ENCODE measurements around the gene FTCD. TPM values are rescaled to one million over a fixed set of nuclear protein-coding genes. Genes with fewer than 3 reads are reported as not detected.

Gene FTCD
- total and polyA plus RNA-seq, 10 donors, result 0.35 to 2.8 (median 0.81) TPM; not detected in 5

DNA sequence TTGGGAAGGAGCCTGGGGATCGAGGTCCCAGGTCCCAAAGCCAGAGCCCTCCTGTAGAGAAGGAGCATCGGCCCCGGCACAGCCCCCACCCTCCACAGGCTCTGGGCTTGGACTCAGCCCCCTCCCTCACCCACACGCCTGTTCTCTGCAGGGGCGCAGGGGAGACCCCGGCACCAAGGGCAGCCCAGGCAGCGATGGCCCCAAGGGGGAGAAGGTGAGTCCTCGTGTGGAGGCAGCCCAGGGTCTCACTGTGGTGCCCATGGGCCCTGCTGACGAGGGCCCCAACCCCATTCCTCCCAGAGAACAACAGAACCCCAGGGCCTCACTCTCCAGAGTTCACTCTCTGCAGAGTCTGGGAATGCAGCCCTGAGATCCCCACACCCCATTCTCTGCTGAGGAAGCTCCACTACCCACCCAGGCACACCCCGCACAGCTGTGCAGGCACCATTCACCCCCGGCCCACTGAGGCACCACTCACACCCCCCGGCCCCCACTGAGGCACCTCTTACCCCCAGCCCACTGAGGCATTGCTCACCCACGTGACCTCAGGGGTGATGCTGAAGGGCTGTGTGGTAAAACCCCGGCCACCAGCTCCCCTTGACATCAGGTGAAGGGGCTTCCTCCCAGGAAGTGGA is 35.6 kb downstream of the FTCD start:
- peak; percentile 29 for DNase-seq
- WGBS, 5 donors, result 77 to 91% (median 82%) methylated on average over 4 to 14 of the region's 14 CpGs
- no peaks in the 10 kb centered on the region for H3K4me1 ChIP-seq
- H3K27me3 ChIP-seq (replicated peaks in 1 of 7), result no peaks in the 10 kb centered on the region
- peaks cover 0 to 91% (median 34%) of the 10 kb centered on the region in 6 donors for H3K36me3 ChIP-seq
- H3K9me3 ChIP-seq, result peaks cover 0 to 11% (median 5%) of the 10 kb centered on the region in 8 donors
- no peak overlapping the region for H3K4me3 ChIP-seq
- H3K27ac ChIP-seq, result no peak overlapping the region
- TF ChIP-seq POLR2A (IDR thresholded peaks at IDR 0.05), result no peak
- no peak for TF ChIP-seq POLR2AphosphoS5 (IDR thresholded peaks at IDR 0.05)
- TF ChIP-seq, protein P1, sequence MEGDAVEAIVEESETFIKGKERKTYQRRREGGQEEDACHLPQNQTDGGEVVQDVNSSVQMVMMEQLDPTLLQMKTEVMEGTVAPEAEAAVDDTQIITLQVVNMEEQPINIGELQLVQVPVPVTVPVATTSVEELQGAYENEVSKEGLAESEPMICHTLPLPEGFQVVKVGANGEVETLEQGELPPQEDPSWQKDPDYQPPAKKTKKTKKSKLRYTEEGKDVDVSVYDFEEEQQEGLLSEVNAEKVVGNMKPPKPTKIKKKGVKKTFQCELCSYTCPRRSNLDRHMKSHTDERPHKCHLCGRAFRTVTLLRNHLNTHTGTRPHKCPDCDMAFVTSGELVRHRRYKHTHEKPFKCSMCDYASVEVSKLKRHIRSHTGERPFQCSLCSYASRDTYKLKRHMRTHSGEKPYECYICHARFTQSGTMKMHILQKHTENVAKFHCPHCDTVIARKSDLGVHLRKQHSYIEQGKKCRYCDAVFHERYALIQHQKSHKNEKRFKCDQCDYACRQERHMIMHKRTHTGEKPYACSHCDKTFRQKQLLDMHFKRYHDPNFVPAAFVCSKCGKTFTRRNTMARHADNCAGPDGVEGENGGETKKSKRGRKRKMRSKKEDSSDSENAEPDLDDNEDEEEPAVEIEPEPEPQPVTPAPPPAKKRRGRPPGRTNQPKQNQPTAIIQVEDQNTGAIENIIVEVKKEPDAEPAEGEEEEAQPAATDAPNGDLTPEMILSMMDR (IDR thresholded peaks at IDR 0.05 in 8 of 11, conservative IDR thresholded peaks at IDR 0.05 in 3 of 11), result no peak
- intact Hi-C loops (cut with DNase I; ENCODE audit: low total_unique reads), result no loop called here

DNA sequence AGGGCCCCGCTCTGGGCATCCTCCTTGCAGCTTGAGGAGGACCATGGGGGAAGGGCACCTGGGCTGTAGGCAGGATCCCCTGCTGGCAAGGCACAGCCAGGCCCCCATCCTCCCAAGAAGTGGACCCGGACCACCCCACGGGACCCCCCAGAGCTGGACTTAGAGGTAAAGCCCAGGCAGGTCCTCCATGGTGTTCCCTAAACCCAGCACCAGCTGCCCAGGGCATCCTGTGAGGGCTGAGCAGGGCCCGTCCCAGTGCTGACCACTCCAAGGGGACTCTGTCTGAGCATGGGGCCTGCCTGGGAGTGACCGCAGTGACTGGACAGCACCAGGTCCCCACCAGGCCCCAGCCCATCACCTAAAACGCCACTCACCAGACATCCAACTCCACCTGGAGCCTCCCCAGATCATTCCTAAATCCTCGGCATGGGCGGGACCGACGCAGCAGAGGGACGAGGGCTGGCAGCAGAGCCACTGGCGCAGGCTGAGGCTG is 36.2 kb downstream of the FTCD start:
- DNase-seq, result peak; percentile 50
- intact Hi-C loops (cut with DNase I; ENCODE audit: low total_unique reads), result no loop called here
- Histone ChIP-seq H3K27me3 (replicated peaks in 1 of 7) (no peaks in the 10 kb centered on the region), H3K9me3 (peaks cover 0 to 15% (median 10%) of the 10 kb centered on the region in 8 donors), H3K4me1 (no peaks in the 10 kb centered on the region), H3K27ac (no peak overlapping the region), H3K4me3 (no peak overlapping the region), H3K36me3 (peaks cover 0 to 91% (median 37%) of the 10 kb centered on the region in 6 donors)
- TF ChIP-seq POLR2AphosphoS5 (IDR thresholded peaks at IDR 0.05) (no peak), POLR2A (IDR thresholded peaks at IDR 0.05) (no peak)
- TF ChIP-seq, protein P1 (IDR thresholded peaks at IDR 0.05 in 8 of 11, conservative IDR thresholded peaks at IDR 0.05 in 3 of 11), result no peak
- WGBS, 5 donors, result 83 to 95% (median 92%) methylated on average over 3 to 12 of the region's 12 CpGs

DNA sequence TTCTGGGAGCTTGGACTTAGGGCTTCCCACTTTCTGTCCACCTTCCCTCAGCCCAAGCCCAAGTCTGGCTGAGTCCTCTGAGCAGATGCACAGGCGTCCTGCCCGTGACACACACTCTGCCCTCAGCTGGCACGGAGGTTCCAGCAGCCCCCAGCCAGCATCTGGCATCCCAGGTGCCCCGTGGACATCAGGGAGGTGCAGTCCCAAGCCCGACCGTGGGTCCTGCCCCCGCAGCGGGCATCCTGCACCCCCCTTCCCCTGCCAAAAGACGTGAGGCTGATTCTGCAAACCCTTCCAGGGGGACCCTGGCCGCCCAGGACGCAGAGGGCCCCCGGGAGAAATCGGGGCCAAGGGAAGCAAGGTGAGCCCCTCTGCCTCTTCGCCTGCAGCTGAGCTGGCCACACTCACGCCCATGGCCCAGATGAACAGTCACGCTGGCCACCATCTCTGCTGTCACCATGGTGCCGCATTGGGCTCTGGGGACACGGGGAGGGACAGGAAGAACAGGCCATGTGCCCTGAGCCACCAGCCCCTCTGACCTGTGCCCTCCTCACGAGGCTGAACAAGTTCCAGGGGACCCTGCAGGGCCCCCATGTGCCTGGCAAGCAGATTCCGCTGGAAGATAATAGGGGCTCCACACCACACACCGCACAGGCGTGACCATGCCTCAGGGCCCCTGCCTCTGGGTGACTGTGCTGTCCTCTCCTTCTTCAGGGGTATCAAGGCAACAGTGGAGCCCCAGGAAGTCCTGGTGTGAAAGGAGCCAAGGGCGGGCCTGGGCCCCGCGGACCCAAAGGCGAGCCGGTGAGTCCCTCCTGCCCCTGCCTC is 36.8 kb downstream of the FTCD start:
- DNase-seq, result peak; percentile 65
- Histone ChIP-seq H3K27ac (no peak overlapping the region), H3K27me3 (replicated peaks in 1 of 7) (no peaks in the 10 kb centered on the region), H3K36me3 (peaks cover 0 to 98% (median 41%) of the 10 kb centered on the region in 6 donors), H3K4me3 (no peak overlapping the region), H3K9me3 (peaks cover 0 to 15% (median 10%) of the 10 kb centered on the region in 8 donors), H3K4me1 (no peaks in the 10 kb centered on the region)
- TF ChIP-seq POLR2AphosphoS5 (IDR thresholded peaks at IDR 0.05) (no peak), POLR2A (IDR thresholded peaks at IDR 0.05) (no peak)
- TF ChIP-seq, protein P1 (IDR thresholded peaks at IDR 0.05 in 8 of 11, conservative IDR thresholded peaks at IDR 0.05 in 3 of 11), result no peak
- intact Hi-C loops (cut with DNase I; ENCODE audit: low total_unique reads), result no loop called here
- 85 to 95% (median 90%) methylated on average over 22 to 27 of the region's 27 CpGs for WGBS, 5 donors
